Measurements from ENCODE around the gene CREM. TPM values are rescaled to one million over a fixed set of nuclear protein-coding genes. Genes with fewer than 3 reads are reported as not detected.

The CREM gene
- total RNA-seq, 4 donors from 2014 or later, result 12.8 to 15.7 (median 13.3) TPM

DNA sequence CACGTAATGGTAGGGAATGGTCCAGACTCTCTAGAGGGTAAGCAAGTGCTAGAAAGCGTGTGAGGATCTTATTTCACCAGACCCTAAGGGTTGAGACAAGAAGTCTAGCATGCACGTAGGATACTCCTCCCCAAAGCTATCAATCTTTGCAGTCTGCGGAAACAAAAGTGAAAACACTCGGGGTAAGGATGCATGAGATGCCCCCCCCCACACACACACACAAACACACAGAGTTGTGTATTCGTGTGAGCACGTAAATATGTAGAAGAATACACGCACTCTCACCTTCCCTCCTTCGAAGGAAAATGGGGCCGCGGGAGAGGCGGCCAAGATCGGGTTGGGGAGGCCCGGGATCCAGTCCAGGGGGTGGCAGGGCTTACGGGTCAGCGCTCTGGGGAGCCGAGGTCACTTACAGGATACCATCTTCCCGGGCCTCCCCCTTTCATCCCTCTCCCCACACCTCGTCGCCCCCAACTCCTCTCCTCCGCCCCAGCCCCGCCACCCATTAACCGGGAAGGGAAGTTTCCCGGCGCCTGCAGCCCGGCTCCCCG lies 37.0 kb upstream of the CREM start:
- Histone ChIP-seq H3K4me1 (peaks cover 41% of the 10 kb centered on the region), H3K4me3 (peak overlapping the region; percentile 94), H3K36me3 (no peaks in the 10 kb centered on the region), H3K9me3 (peaks cover 4% of the 10 kb centered on the region), H3K27me3 (no peaks in the 10 kb centered on the region), H3K27ac (peak overlapping the region; percentile 95)
- DNase-seq (ENCODE audit: low spot score in 2 of 2), result no peak
- WGBS, result under 1% methylated on average over 24 of the region's 27 CpGs
- TF ChIP-seq EP300 (IDR thresholded peaks at IDR 0.05), result no peak
- no peak for TF ChIP-seq POLR2AphosphoS5 (IDR thresholded peaks at IDR 0.05)
- TF ChIP-seq, protein P1, sequence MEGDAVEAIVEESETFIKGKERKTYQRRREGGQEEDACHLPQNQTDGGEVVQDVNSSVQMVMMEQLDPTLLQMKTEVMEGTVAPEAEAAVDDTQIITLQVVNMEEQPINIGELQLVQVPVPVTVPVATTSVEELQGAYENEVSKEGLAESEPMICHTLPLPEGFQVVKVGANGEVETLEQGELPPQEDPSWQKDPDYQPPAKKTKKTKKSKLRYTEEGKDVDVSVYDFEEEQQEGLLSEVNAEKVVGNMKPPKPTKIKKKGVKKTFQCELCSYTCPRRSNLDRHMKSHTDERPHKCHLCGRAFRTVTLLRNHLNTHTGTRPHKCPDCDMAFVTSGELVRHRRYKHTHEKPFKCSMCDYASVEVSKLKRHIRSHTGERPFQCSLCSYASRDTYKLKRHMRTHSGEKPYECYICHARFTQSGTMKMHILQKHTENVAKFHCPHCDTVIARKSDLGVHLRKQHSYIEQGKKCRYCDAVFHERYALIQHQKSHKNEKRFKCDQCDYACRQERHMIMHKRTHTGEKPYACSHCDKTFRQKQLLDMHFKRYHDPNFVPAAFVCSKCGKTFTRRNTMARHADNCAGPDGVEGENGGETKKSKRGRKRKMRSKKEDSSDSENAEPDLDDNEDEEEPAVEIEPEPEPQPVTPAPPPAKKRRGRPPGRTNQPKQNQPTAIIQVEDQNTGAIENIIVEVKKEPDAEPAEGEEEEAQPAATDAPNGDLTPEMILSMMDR (IDR thresholded peaks at IDR 0.05), result no peak
- TF ChIP-seq POLR2A (IDR thresholded peaks at IDR 0.05), result no peak

- TF ChIP-seq POLR2A (IDR thresholded peaks at IDR 0.05), result peak in 1 of 2 donors; percentile 27
- peak; percentile 10 to 100 (median 80) for TF ChIP-seq POLR2AphosphoS5 (IDR thresholded peaks at IDR 0.05)
- TF ChIP-seq, protein P1 (IDR thresholded peaks at IDR 0.05), result no peak
- no peak for TF ChIP-seq EP300 (IDR thresholded peaks at IDR 0.05)
- H3K36me3 ChIP-seq, result no peaks in the 10 kb centered on the region
- DNase-seq (ENCODE audit: low spot score in 2 of 2), result peak; percentile 97
- H3K4me3 ChIP-seq, result peak within 1 kb of the TSS; percentile 94
- H3K27ac ChIP-seq, result peak within 1 kb of the TSS; percentile 95
- peaks cover 41% of the 10 kb centered on the region for H3K4me1 ChIP-seq
- H3K9me3 ChIP-seq, result peaks cover 4% of the 10 kb centered on the region
- WGBS, result under 1% methylated on average over 21 of the region's 59 CpGs
- H3K27me3 ChIP-seq, result no peaks in the 10 kb centered on the region
Observed at GRCh38 chr10:35090162-35090954, 36.3 kb upstream of the CREM start, which contains the start of gene CUL2. CUL2 (minus strand) TSS chr10:35090341; CDS start chr10:35071317, 19,024 bp downstream.

DNA sequence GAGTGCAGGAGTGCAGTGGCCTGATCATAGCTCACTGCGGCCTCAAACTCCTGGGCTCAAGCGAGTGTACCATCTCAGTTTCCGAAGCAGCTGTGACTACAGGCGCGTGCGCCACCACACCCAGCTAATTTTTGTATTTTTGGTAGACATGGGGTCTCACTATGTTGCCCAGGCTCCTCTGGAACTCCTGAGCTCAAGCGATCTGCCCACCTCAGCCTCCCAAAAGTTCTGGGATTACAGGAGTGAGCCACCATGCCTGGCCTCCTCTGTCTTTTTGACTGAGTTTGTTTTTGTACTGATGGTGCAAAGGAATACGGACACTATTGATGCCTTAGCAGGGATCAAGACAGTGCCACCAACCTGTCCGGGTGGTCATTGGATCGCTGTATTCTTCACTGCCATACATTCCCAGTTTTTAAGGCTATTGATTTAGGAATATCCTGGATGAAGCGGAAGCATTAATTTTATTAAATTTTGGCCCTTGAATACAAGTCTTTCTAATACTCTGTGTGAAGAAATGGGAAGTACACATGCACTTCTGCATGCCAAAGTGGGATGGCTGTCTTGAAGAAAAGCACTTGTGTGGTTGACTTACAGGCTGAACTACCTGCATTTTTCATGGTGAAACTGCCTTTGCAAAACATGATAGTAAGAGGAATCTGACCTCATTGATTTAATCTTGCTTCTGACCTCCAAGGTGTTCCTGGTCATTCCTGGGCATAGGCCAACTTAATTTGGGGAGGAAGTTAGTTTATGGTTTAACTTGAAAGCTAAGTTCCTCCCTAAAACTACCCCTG lies 34.5 kb upstream of the CREM start:
- peaks cover 4% of the 10 kb centered on the region for H3K9me3 ChIP-seq
- 99% methylated on average over 11 of the region's 11 CpGs for WGBS
- no peak overlapping the region for H3K27ac ChIP-seq

DNA sequence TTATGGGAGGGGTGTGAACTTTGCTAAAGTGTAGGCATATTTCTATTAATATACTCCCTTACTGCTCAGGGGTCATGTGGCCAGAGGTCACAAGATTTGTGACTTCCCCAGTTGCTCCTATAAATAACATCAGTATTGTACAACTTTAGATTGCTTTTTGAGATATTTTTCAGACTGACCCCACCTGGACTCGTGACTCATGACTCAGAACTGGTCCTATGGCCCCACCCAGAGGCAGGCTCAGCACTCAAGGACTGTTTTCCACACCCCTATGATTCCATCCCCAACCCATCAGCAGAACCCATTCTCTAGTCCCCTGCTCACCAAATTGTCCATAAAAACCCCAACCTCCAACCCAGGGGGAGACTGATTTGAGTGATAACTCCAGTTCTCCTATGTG lies 33.8 kb upstream of the CREM start:
- Histone ChIP-seq H3K4me1 (peaks cover 22% of the 10 kb centered on the region), H3K9me3 (peaks cover 4% of the 10 kb centered on the region), H3K4me3 (no peak overlapping the region), H3K27me3 (peaks cover 13% of the 10 kb centered on the region), H3K36me3 (no peaks in the 10 kb centered on the region), H3K27ac (no peak overlapping the region)
- DNase-seq (ENCODE audit: low spot score in 2 of 2), result no peak
- TF ChIP-seq POLR2AphosphoS5 (IDR thresholded peaks at IDR 0.05) (no peak), POLR2A (IDR thresholded peaks at IDR 0.05) (no peak), EP300 (IDR thresholded peaks at IDR 0.05) (no peak)
- TF ChIP-seq, protein P1 (IDR thresholded peaks at IDR 0.05), result no peak
- 45% methylated on average over 1 of the region's 1 CpG for WGBS

More for the DNA sequence above, 34.5 kb upstream of the CREM start:
- Histone ChIP-seq H3K27me3 (peaks cover 13% of the 10 kb centered on the region), H3K4me1 (peaks cover 28% of the 10 kb centered on the region), H3K36me3 (no peaks in the 10 kb centered on the region), H3K4me3 (no peak overlapping the region)
- no peak for DNase-seq (ENCODE audit: low spot score in 2 of 2)
- TF ChIP-seq, protein P1 (IDR thresholded peaks at IDR 0.05), result no peak
- no peak for TF ChIP-seq EP300 (IDR thresholded peaks at IDR 0.05)
- no peak for TF ChIP-seq POLR2A (IDR thresholded peaks at IDR 0.05)
- no peak for TF ChIP-seq POLR2AphosphoS5 (IDR thresholded peaks at IDR 0.05)
